IMR-90 (cell line): Measurements from ENCODE around the gene DLG3.

ENCODE experiments used
- MAFK ChIP-seq: IDR thresholded peaks from 2 replicates; pipeline ENCODE4 v1.6.1; 2012; ENCODE audit warnings: low read depth, low read length, improper control_type of control experiment
- RAD21 ChIP-seq: IDR thresholded peaks from 2 replicates; pipeline ENCODE4 v1.6.1; 2012; ENCODE audit warnings: low read length, improper control_type of control experiment
- TF ChIP-seq, protein P1 (sequence below): conservative IDR thresholded peaks from 2 replicates; pipeline ENCODE4 v1.5.1; 2012; ENCODE audit warnings: mild to moderate bottlenecking, low read depth, low read length, improper control_type of control experiment

DNA sequence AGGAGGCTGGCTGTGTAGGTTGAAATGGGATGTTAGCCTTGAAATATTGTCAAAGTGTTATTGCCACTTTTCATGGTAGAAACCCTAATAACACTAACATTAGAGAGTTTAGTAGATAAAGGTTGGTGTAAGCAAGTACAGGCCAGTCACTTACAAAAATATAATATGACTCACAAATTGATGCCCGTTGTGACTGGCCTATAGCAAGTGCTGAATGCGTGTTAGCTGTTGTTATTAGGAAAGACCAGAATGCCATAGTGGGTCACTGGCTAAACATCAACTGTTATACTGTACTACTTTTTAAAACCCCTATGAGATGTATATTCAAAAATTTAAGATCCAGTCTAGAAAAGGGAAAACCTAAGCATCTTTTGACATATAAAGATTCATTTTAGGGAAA, 41.9 kb upstream of the DLG3 start:
- no peak for TF ChIP-seq RAD21
- TF ChIP-seq, protein P1, sequence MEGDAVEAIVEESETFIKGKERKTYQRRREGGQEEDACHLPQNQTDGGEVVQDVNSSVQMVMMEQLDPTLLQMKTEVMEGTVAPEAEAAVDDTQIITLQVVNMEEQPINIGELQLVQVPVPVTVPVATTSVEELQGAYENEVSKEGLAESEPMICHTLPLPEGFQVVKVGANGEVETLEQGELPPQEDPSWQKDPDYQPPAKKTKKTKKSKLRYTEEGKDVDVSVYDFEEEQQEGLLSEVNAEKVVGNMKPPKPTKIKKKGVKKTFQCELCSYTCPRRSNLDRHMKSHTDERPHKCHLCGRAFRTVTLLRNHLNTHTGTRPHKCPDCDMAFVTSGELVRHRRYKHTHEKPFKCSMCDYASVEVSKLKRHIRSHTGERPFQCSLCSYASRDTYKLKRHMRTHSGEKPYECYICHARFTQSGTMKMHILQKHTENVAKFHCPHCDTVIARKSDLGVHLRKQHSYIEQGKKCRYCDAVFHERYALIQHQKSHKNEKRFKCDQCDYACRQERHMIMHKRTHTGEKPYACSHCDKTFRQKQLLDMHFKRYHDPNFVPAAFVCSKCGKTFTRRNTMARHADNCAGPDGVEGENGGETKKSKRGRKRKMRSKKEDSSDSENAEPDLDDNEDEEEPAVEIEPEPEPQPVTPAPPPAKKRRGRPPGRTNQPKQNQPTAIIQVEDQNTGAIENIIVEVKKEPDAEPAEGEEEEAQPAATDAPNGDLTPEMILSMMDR, result no peak
- TF ChIP-seq MAFK, result no peak
